Ascending aorta (tissue), 2 donors: ENCODE results near the gene FARS2. TPM values are rescaled to one million over a fixed set of nuclear protein-coding genes. Genes with fewer than 3 reads are reported as not detected.
"Not testable (repeated sequence)": the region's sequence is repeated elsewhere in the genome, so short reads cannot be mapped to it uniquely, and the experiment has no call there.

Source experiments
- DNase-seq, 2 donors: peaks; one replicate each; pipeline ENCODE4 v3.0.0-alpha.2; 2019; ENCODE audit warnings: low spot score in 2 of 2
- H3K27ac ChIP-seq, 2 donors: fragments of 200-600 bp; sonication (generic); one replicate each; pipeline ENCODE4 v1.5.1; 2016 to 2017; ENCODE audit warnings: mild to moderate bottlenecking in 1 of 2
- H3K27me3 ChIP-seq: fragments of 200-600 bp; sonication (generic); one replicate; pipeline ENCODE4 v1.5.1; 2017
- H3K36me3 ChIP-seq, 2 donors: fragments of 200-600 bp; sonication (generic); one replicate each; pipeline ENCODE4 v1.5.1; 2016
- H3K4me1 ChIP-seq, 2 donors: fragments of 200-600 bp; sonication (generic); one replicate each; pipeline ENCODE4 v1.5.1; 2016 to 2017; ENCODE audit warnings: mild to moderate bottlenecking in 1 of 2
- H3K4me3 ChIP-seq, 2 donors: fragments of 200-600 bp; sonication (generic); one replicate each; pipeline ENCODE4 v1.5.1; 2016 to 2017; ENCODE audit warnings: mild to moderate bottlenecking in 1 of 2
- H3K9me3 ChIP-seq, 2 donors: fragments of 200-600 bp; sonication (generic); one replicate each; pipeline ENCODE4 v1.5.1; 2016
- intact Hi-C: fragments of 100-400 bp; cut with DNase I; formaldehyde crosslinking; loops from one replicate; pipeline ENCODE4 v1.15.1; 2023
- total RNA-seq: library from RNA; depleted of rRNA; stranded (reverse); fragments of >200 nt; gene quantifications from one replicate; pipeline ENCODE4 v1.1.0, GENCODE V29; 2016
- TF ChIP-seq, protein P1 (sequence below), 3 experiments: fragments of 200-600 bp in 2 of 3; fragments of 450-650 bp in 1 of 3; sonication (generic) in 2 of 3; IDR thresholded peaks; one replicate each; pipeline ENCODE4 v1.5.1; 2016 to 2019; ENCODE audit warnings: antibody characterized with exemption in 3 of 3, mild to moderate bottlenecking in 1 of 3, moderate library complexity in 1 of 3

The FARS2 gene
- total RNA-seq, 1 donor from 2014 or later = 17.6 TPM

DNA sequence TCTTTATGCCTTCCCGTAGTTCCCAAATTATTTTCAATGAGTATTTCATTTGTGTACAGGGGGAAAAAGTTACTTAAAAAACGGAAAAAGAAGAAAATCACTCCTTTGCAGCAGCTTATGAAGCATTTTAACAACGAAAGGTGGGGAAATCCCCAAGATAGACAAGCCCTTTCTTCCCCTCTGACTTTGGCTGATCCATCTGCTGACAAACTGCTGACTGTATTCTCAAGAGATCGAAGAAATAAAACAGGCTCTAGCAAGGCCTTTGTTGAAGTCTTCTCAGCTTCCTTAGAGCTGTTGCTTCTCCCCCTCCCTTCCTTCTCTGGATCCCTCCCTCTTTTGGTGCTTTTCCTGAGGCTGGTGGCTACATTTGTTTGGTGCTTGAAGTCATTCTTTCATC lies 420.2 kb downstream of the FARS2 start:
- no peak overlapping the region for H3K4me3 ChIP-seq
- H3K27ac ChIP-seq = no peak overlapping the region
- intact Hi-C loops = no loop called here
- peaks cover 0 to 4% of the 10 kb centered on the region in 2 donors for H3K9me3 ChIP-seq
- H3K4me1 ChIP-seq = no peaks in the 10 kb centered on the region
- H3K36me3 ChIP-seq = no peaks in the 10 kb centered on the region
- TF ChIP-seq, protein P1, sequence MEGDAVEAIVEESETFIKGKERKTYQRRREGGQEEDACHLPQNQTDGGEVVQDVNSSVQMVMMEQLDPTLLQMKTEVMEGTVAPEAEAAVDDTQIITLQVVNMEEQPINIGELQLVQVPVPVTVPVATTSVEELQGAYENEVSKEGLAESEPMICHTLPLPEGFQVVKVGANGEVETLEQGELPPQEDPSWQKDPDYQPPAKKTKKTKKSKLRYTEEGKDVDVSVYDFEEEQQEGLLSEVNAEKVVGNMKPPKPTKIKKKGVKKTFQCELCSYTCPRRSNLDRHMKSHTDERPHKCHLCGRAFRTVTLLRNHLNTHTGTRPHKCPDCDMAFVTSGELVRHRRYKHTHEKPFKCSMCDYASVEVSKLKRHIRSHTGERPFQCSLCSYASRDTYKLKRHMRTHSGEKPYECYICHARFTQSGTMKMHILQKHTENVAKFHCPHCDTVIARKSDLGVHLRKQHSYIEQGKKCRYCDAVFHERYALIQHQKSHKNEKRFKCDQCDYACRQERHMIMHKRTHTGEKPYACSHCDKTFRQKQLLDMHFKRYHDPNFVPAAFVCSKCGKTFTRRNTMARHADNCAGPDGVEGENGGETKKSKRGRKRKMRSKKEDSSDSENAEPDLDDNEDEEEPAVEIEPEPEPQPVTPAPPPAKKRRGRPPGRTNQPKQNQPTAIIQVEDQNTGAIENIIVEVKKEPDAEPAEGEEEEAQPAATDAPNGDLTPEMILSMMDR (IDR thresholded peaks at IDR 0.05) = no peak
- no peaks in the 10 kb centered on the region for H3K27me3 ChIP-seq
- no peak for DNase-seq

DNA sequence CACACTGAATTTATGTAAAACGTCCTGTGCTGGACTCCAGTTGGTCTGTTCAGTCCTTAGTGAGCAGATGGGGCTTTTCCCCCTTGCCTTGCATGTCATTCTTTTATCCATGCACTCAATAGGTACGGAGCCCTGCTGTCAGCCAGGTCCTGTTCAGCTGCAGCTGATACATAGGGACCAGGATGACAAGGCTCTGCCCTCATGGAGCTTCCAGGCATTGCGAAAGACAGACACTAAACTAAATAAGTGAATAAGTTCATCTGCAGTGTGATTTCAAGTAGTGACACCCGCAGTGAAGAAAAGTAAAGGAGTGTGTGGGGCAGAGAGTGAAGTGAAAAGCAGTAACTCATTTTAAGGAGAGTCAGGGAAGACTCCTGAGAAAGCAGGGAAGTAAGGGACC lies 421.2 kb downstream of the FARS2 start:
- DNase-seq = no peak

DNA sequence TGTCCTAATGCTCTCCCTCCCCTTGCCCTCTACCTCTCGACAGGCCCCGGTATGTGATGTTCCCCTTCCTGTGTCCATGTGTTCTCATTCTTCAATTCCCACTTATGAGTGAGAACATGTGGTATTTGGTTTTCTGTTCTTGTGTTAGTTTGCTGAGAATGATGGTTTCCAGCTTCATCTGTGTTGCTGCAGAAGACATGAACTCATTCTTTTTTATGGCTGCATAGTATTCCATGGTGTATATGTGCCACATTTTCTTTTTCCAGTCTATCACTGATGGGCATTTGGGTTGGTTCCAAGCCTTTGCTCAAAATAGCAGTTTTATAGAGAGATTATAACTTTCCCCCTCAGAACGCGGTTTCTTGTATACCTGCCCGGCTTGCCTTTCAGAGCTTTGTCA lies 422.4 kb downstream of the FARS2 start:
- H3K27ac ChIP-seq, intact Hi-C loops, H3K36me3 ChIP-seq, H3K4me1 ChIP-seq, DNase-seq, H3K9me3 ChIP-seq, H3K27me3 ChIP-seq, H3K4me3 ChIP-seq: not testable (repeated sequence)

More for the DNA sequence above, 421.2 kb downstream of the FARS2 start:
- Histone ChIP-seq H3K27me3 (no peaks in the 10 kb centered on the region), H3K36me3 (no peaks in the 10 kb centered on the region), H3K4me1 (no peaks in the 10 kb centered on the region), H3K27ac (no peak overlapping the region), H3K4me3 (no peak overlapping the region), H3K9me3 (peaks cover 0 to 5% of the 10 kb centered on the region in 2 donors)
- TF ChIP-seq, protein P1 (IDR thresholded peaks at IDR 0.05) = no peak
- intact Hi-C loops = no loop called here

DNA sequence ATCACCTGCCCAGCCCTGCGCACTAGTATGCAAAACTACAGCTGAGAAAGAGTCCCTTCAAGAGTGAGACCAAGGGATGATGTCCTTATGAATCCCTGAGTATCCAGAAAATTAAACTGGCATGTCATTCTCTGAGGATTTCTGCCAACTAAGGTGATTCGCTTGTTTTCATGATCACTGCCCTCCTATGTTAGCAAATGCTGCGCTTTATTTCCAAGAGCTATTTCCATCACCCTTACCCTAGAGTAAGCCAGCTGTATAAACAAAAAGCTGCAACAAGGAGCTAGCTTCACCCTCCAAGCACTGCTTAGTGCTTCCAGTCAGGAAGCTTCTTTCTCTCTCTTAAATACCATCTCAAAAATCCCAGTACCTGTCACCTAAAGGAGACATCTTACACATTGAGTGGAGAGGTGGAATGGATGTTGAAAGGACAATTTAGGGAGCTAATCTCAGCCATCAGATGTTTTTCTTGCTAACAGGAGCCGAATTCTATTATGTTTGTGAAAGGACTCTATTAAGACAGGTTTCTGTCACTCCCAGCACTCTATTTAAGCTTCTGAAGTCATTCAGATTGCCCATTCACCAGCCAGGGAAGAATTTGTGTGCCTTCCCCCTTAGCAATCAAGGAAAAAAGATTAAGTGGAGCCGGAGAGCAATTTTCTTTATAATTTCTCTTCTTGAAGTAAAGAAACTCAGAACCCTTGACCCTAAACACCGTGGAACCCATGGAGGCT lies 423.2 kb downstream of the FARS2 start:
- TF ChIP-seq, protein P1 (IDR thresholded peaks at IDR 0.05) = no peak
- intact Hi-C loops = no loop called here
- H3K4me3 ChIP-seq = no peak overlapping the region
- H3K27ac ChIP-seq = no peak overlapping the region
- no peak for DNase-seq
- H3K4me1 ChIP-seq = no peaks in the 10 kb centered on the region
- H3K27me3 ChIP-seq = no peaks in the 10 kb centered on the region
- H3K36me3 ChIP-seq = no peaks in the 10 kb centered on the region
- H3K9me3 ChIP-seq = peaks cover 0 to 5% of the 10 kb centered on the region in 2 donors

- Histone ChIP-seq H3K27me3 (no peaks in the 10 kb centered on the region), H3K9me3 (no peaks in the 10 kb centered on the region), H3K4me3 (no peak overlapping the region), H3K27ac (no peak overlapping the region), H3K4me1 (no peaks in the 10 kb centered on the region), H3K36me3 (no peaks in the 10 kb centered on the region)
- DNase-seq = peak in 1 of 2 donors; percentile 61
- TF ChIP-seq, protein P1 (IDR thresholded peaks at IDR 0.05) = no peak
- intact Hi-C loops = no loop called here
These were observed 432.2 kb downstream of the FARS2 start for GRCh38 chr6:5693225-5694145.
